ENCODE data around the gene USP2. TPM values are rescaled to one million over a fixed set of nuclear protein-coding genes. Genes with fewer than 3 reads are reported as not detected.

The USP2 gene
- total RNA-seq, 4 donors from 2014 or later: 0.29 to 28.2 (median 2.1) TPM; not detected in 1

- H3K4me3 ChIP-seq: no peak overlapping the region
- TF ChIP-seq, protein P1, sequence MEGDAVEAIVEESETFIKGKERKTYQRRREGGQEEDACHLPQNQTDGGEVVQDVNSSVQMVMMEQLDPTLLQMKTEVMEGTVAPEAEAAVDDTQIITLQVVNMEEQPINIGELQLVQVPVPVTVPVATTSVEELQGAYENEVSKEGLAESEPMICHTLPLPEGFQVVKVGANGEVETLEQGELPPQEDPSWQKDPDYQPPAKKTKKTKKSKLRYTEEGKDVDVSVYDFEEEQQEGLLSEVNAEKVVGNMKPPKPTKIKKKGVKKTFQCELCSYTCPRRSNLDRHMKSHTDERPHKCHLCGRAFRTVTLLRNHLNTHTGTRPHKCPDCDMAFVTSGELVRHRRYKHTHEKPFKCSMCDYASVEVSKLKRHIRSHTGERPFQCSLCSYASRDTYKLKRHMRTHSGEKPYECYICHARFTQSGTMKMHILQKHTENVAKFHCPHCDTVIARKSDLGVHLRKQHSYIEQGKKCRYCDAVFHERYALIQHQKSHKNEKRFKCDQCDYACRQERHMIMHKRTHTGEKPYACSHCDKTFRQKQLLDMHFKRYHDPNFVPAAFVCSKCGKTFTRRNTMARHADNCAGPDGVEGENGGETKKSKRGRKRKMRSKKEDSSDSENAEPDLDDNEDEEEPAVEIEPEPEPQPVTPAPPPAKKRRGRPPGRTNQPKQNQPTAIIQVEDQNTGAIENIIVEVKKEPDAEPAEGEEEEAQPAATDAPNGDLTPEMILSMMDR (IDR thresholded peaks at IDR 0.05): no peak
- H3K27ac ChIP-seq: peak overlapping the region; percentile 71 to 84
- H3K9me3 ChIP-seq: no peaks in the 10 kb centered on the region
- DNase-seq: peak in 1 of 2 donors; percentile 39
- H3K36me3 ChIP-seq: no peaks in the 10 kb centered on the region
- intact Hi-C loops (cut with DNase I; ENCODE audit: low total_unique reads): no loop called here
- no peaks in the 10 kb centered on the region for H3K27me3 ChIP-seq
- H3K4me1 ChIP-seq: peaks cover 0 to 13% of the 10 kb centered on the region in 2 donors
These were observed 36.4 kb upstream of the USP2 start for GRCh38 chr11:119417726-119418540.

- Histone ChIP-seq H3K4me1 (peaks cover 0 to 12% of the 10 kb centered on the region in 2 donors), H3K27me3 (no peaks in the 10 kb centered on the region), H3K4me3 (no peak overlapping the region), H3K9me3 (no peaks in the 10 kb centered on the region), H3K27ac (peak overlapping the region; percentile 71 to 84), H3K36me3 (no peaks in the 10 kb centered on the region)
- TF ChIP-seq, protein P1 (IDR thresholded peaks at IDR 0.05): no peak
- TF ChIP-seq POLR2A (IDR thresholded peaks at IDR 0.05): no peak
- peak in 1 of 2 donors; percentile 43 for DNase-seq
- intact Hi-C loops (cut with DNase I; ENCODE audit: low total_unique reads): no loop called here
These were observed 35.4 kb upstream of the USP2 start for GRCh38 chr11:119416606-119417580.

- Histone ChIP-seq H3K36me3 (no peaks in the 10 kb centered on the region), H3K4me1 (peaks cover 0 to 6% of the 10 kb centered on the region in 2 donors), H3K4me3 (no peak overlapping the region), H3K27me3 (no peaks in the 10 kb centered on the region), H3K27ac (peak overlapping the region in 1 of 2 donors; percentile 84), H3K9me3 (no peaks in the 10 kb centered on the region)
- TF ChIP-seq POLR2A (IDR thresholded peaks at IDR 0.05): no peak
- TF ChIP-seq, protein P1 (IDR thresholded peaks at IDR 0.05): no peak
- intact Hi-C loops (cut with DNase I; ENCODE audit: low total_unique reads): no loop called here
- DNase-seq: no peak
These were observed 34.5 kb upstream of the USP2 start for GRCh38 chr11:119415966-119416365.

DNA sequence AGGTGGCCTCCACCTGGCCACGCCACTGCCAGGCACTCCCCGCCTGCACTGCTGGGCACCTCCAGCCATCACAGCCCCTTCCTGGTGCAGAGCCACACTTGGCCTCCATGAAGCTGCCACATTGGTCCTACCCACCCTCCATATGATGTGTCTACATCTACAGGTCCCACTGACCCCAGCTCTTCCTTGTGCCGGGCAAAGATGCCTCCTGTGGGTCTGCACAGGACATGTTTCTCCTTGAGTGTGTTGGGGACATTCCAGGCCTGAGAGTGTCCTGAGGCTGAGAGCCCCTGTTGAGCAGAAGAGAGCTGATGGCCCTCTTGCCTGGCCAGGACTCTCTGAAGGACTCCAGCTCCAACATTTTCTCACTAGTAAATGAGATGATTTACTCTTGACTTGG lies 34.0 kb upstream of the USP2 start:
- H3K4me3 ChIP-seq: no peak overlapping the region
- no peak for TF ChIP-seq POLR2A (IDR thresholded peaks at IDR 0.05)
- TF ChIP-seq, protein P1 (IDR thresholded peaks at IDR 0.05): no peak
- no peak for DNase-seq
- no peaks in the 10 kb centered on the region for H3K9me3 ChIP-seq
- H3K27ac ChIP-seq: no peak overlapping the region
- H3K36me3 ChIP-seq: no peaks in the 10 kb centered on the region
- H3K27me3 ChIP-seq: no peaks in the 10 kb centered on the region
- peaks cover 0 to 6% of the 10 kb centered on the region in 2 donors for H3K4me1 ChIP-seq
- intact Hi-C loops (cut with DNase I; ENCODE audit: low total_unique reads): no loop called here
